GM18526 (cell line): Measurements from ENCODE around the gene DHDH.

ENCODE experiments used
- POLR2A ChIP-seq: IDR thresholded peaks from 3 replicates; pipeline ENCODE4 v1.6.1; 2011; ENCODE audit not compliant: insufficient read length; ENCODE audit errors: extremely low read depth

DHDH gene

GRCh38 chr19:48947258-48947542, 13.7 kb downstream of the DHDH start:
- TF ChIP-seq POLR2A = no peak

GRCh38 chr19:48950159-48950558, 16.7 kb downstream of the DHDH start:
- no peak for TF ChIP-seq POLR2A

GRCh38 chr19:48950830-48951519, 17.5 kb downstream of the DHDH start:
- no peak for TF ChIP-seq POLR2A

GRCh38 chr19:48953141-48953540, 19.6 kb downstream of the DHDH start:
- TF ChIP-seq POLR2A = no peak

GRCh38 chr19:48953990-48954594, 20.6 kb downstream of the DHDH start:
- no peak for TF ChIP-seq POLR2A

GRCh38 chr19:48954595-48955307, 21.3 kb downstream of the DHDH start, which contains the start of gene BAX:
BAX (plus strand) TSS chr19:48954875; CDS start chr19:48954929, 54 bp downstream.
- peak; percentile 82 for TF ChIP-seq POLR2A

GRCh38 chr19:48955308-48955958, 21.9 kb downstream of the DHDH start:
- TF ChIP-seq POLR2A = no peak

- no peak for TF ChIP-seq POLR2A
These were observed 24.5 kb downstream of the DHDH start for GRCh38 chr19:48958006-48958405.

GRCh38 chr19:48959341-48960239, 26.1 kb downstream of the DHDH start:
- no peak for TF ChIP-seq POLR2A

- TF ChIP-seq POLR2A = no peak
These were observed 27.7 kb downstream of the DHDH start for GRCh38 chr19:48961051-48961649.

- no peak for TF ChIP-seq POLR2A
These were observed 28.2 kb downstream of the DHDH start for GRCh38 chr19:48961673-48962028.

- peak; percentile 82 for TF ChIP-seq POLR2A
These were observed 28.7 kb downstream of the DHDH start for GRCh38 chr19:48962029-48962848.

GRCh38 chr19:48962849-48963165, 29.3 kb downstream of the DHDH start:
- no peak for TF ChIP-seq POLR2A
